HG03457 (cell line): ENCODE measurements around the gene MSI2.

Source experiments
- ATAC-seq: cut with Tn5 transposase; IDR thresholded peaks from one replicate; pipeline ENCODE4 v1.9.1; 2021; ENCODE audit warnings: moderate number of reproducible peaks; ENCODE audit not compliant: unreplicated experiment

MSI2 gene

GRCh38 chr17:57338257-57338914 is 82.1 kb downstream of the MSI2 start:
- ATAC-seq: peak; percentile 55

- no peak for ATAC-seq
Observed at GRCh38 chr17:57340160-57340981, 84.0 kb downstream of the MSI2 start.

GRCh38 chr17:57341611-57342540 is 85.6 kb downstream of the MSI2 start:
- no peak for ATAC-seq

- no peak for ATAC-seq
Observed at GRCh38 chr17:57342963-57343589, 86.8 kb downstream of the MSI2 start.

GRCh38 chr17:57343717-57344116 is 87.4 kb downstream of the MSI2 start:
- ATAC-seq: no peak

GRCh38 chr17:57344261-57344660 is 87.9 kb downstream of the MSI2 start:
- ATAC-seq: no peak

GRCh38 chr17:57349541-57350247 is 93.4 kb downstream of the MSI2 start:
- no peak for ATAC-seq

- ATAC-seq: no peak
Observed at GRCh38 chr17:57350266-57350665, 93.9 kb downstream of the MSI2 start.

- no peak for ATAC-seq
Observed at GRCh38 chr17:57352665-57353175, 96.4 kb downstream of the MSI2 start.

- no peak for ATAC-seq
Observed at GRCh38 chr17:57354673-57355072, 98.3 kb downstream of the MSI2 start.

- ATAC-seq: no peak
Observed at GRCh38 chr17:57355090-57355859, 99.0 kb downstream of the MSI2 start.

- no peak for ATAC-seq
Observed at GRCh38 chr17:57356153-57356718, 99.9 kb downstream of the MSI2 start.

- ATAC-seq: no peak
Observed at GRCh38 chr17:57356719-57357391, 100.5 kb downstream of the MSI2 start.

GRCh38 chr17:57357392-57357784 is 101.1 kb downstream of the MSI2 start:
- peak; percentile 52 for ATAC-seq

- ATAC-seq: peak; percentile 46
Observed at GRCh38 chr17:57357830-57358430, 101.6 kb downstream of the MSI2 start.

- ATAC-seq: no peak
Observed at GRCh38 chr17:57360266-57360665, 103.9 kb downstream of the MSI2 start.

- ATAC-seq: no peak
Observed at GRCh38 chr17:57362797-57363556, 106.7 kb downstream of the MSI2 start.
